Gastrocnemius medialis (tissue), 4 donors: ENCODE results near the gene DDI2. TPM values are rescaled to one million over a fixed set of nuclear protein-coding genes. Genes with fewer than 3 reads are reported as not detected.

Experiments
- ATAC-seq, 2 donors: fragments of 150-250 bp; one replicate each; pipeline ENCODE4 v1.9.1; 2016
- DNase-seq, 2 donors: peaks; one replicate each; pipeline ENCODE4 v3.0.0-alpha.2; 2019
- H3K27ac ChIP-seq, 4 donors: fragments of 200-600 bp; sonication (generic); 1 replicate in 1 of 4; 2 replicates in 3 of 4; pipeline ENCODE4 v1.5.1; 2016 to 2018; ENCODE audit warnings: mild to moderate bottlenecking in 2 of 4, moderate library complexity in 1 of 4
- H3K27me3 ChIP-seq, 3 donors: fragments of 200-600 bp; sonication (generic) in 2 of 3; 1 replicate in 1 of 3; 2 replicates in 2 of 3; pipeline versions ENCODE4 v1.5.1 to v1.6.0; 2016 to 2019; ENCODE audit warnings: mild to moderate bottlenecking in 1 of 3, moderate library complexity in 1 of 3
- H3K36me3 ChIP-seq, 2 donors: fragments of 200-600 bp; sonication (generic) in 1 of 2; one replicate each; pipeline ENCODE4 v1.5.1; 2017 to 2018
- H3K4me1 ChIP-seq, 2 donors: fragments of 200-600 bp; sonication (generic) in 1 of 2; one replicate each; pipeline ENCODE4 v1.5.1; 2016 to 2017; ENCODE audit warnings: mild to moderate bottlenecking in 2 of 2
- H3K4me3 ChIP-seq, 4 donors: fragments of 200-600 bp; sonication (generic) in 3 of 4; 1 replicate in 1 of 4; 2 replicates in 3 of 4; pipeline ENCODE4 v1.5.1; 2016 to 2019; ENCODE audit warnings: mild to moderate bottlenecking in 2 of 4
- H3K9me3 ChIP-seq, 3 donors: fragments of 200-600 bp; sonication (generic) in 2 of 3; 1 replicate in 1 of 3; 2 replicates in 2 of 3; pipeline ENCODE4 v1.5.1; 2016 to 2019
- CTCF ChIP-seq, 5 experiments: fragments of 450-650 bp in 3 of 5; fragments of 200-600 bp in 2 of 5; sonication (generic) in 2 of 5; IDR thresholded peaks in 4 of 5; conservative IDR thresholded peaks in 1 of 5; 1 replicate in 4 of 5; 2 replicates in 1 of 5; pipeline ENCODE4 v1.5.1; 2016 to 2019; ENCODE audit warnings: antibody characterized with exemption in 5 of 5, mild to moderate bottlenecking in 3 of 5, moderate library complexity in 3 of 5
- POLR2A ChIP-seq, 2 donors: fragments of 450-650 bp; IDR thresholded peaks; one replicate each; pipeline ENCODE4 v1.6.1; 2017; ENCODE audit warnings: antibody characterized with exemption in 2 of 2, mild to moderate bottlenecking in 2 of 2, moderate library complexity in 2 of 2
- in situ Hi-C, 4 donors: fragments of 200-750 bp; cut with MboI; loops; one replicate each; pipeline versions ENCODE4 v1.15.0 to v1.8.0; 2017; ENCODE audit warnings: low sequenced_read_pairs in 4 of 4
- intact Hi-C: fragments of 100-400 bp; cut with DNase I; formaldehyde crosslinking; loops from one replicate; pipeline ENCODE4 v1.15.1; 2023; ENCODE audit warnings: low total_unique reads
- total RNA-seq, 4 donors: library from RNA; depleted of rRNA; stranded (reverse); fragments of >200 nt; gene quantifications; one replicate each; pipeline versions ENCODE4 v1.1.0 to v1.2.3, GENCODE V29; 2016

Gene DDI2
- total RNA-seq, 4 donors from 2014 or later, result 19.0 to 86.7 (median 34.2) TPM

- intact Hi-C loops (loop anchor here (1.0 kb wide), 1 partner anchor 47 kb away; no protein-coding TSS in a partner anchor), in situ Hi-C loops (no loop called here)
- no peaks in the 10 kb centered on the region for H3K27me3 ChIP-seq
- peaks cover 48 to 61% of the 10 kb centered on the region in 2 donors for H3K4me1 ChIP-seq
- peak in 1 of 2 donors; percentile 72 for DNase-seq
- H3K4me3 ChIP-seq, result no peak overlapping the region
- H3K36me3 ChIP-seq, result no peaks in the 10 kb centered on the region
- no peaks in the 10 kb centered on the region for H3K9me3 ChIP-seq
- TF ChIP-seq POLR2A (IDR thresholded peaks at IDR 0.05) (no peak), CTCF (IDR thresholded peaks at IDR 0.05 in 4 of 5, conservative IDR thresholded peaks at IDR 0.05 in 1 of 5) (peak in 3 of 5 experiments; percentile 28 to 51 (median 34))
- H3K27ac ChIP-seq, result peak overlapping the region; percentile 93 to 96 (median 96)
- ATAC-seq, result peak; percentile 27 to 33
Observed at GRCh38 chr1:15702722-15703550, 85.7 kb downstream of the DDI2 start.

- Histone ChIP-seq H3K36me3 (no peaks in the 10 kb centered on the region), H3K4me3 (no peak overlapping the region), H3K9me3 (no peaks in the 10 kb centered on the region), H3K27me3 (no peaks in the 10 kb centered on the region), H3K27ac (peak overlapping the region; percentile 93 to 96 (median 96)), H3K4me1 (peaks cover 53 to 67% of the 10 kb centered on the region in 2 donors)
- intact Hi-C loops, result loop anchor here (1.0 kb wide), 1 partner anchor 47 kb away; no protein-coding TSS in a partner anchor
- ATAC-seq (peak; percentile 40 to 46), DNase-seq (peak; percentile 71 to 79)
- in situ Hi-C loops, result no loop called here
- TF ChIP-seq POLR2A (IDR thresholded peaks at IDR 0.05) (peak; percentile 44 to 72), CTCF (IDR thresholded peaks at IDR 0.05 in 4 of 5, conservative IDR thresholded peaks at IDR 0.05 in 1 of 5) (no peak)
Observed at GRCh38 chr1:15703562-15703961, 86.3 kb downstream of the DDI2 start.

DNA sequence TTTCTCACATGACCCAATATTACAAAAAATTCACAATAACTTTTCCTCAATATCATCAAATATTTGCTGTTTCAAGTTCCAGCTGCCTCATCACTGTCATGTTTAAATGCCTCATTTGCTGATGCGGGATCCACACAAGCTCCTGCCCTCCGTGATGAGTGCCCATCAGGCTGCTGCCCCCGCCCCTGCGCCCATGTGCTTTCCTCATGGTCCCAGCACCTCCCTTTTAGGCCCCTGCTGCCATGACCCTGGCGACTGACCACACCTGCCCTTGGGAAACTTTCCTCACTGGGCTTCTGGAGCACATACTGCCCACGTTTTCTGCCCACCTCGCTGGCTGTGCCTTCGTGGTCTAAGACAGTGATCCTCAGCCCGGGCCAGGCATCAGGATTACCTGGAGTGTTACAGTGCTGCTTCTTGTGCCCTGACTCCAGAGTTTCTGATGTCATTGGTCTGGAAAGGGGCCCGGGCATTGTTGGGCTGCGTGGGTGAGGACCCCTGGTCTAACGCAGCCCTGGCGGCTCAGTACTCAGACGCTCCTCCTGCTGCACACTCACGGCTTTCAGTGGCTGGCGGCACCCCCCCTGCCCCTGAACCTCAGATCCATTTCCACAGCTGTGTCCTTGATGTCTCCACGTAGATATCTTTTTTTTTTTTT lies 87.4 kb downstream of the DDI2 start:
- Histone ChIP-seq H3K27me3 (no peaks in the 10 kb centered on the region), H3K4me3 (no peak overlapping the region), H3K36me3 (no peaks in the 10 kb centered on the region), H3K27ac (peak overlapping the region; percentile 93 to 96 (median 96)), H3K4me1 (peaks cover 64 to 78% of the 10 kb centered on the region in 2 donors), H3K9me3 (no peaks in the 10 kb centered on the region)
- intact Hi-C loops (no loop called here), in situ Hi-C loops (no loop called here)
- TF ChIP-seq CTCF (IDR thresholded peaks at IDR 0.05 in 4 of 5, conservative IDR thresholded peaks at IDR 0.05 in 1 of 5), result no peak
- TF ChIP-seq POLR2A (IDR thresholded peaks at IDR 0.05), result no peak
- ATAC-seq (no peak), DNase-seq (no peak)

DNA sequence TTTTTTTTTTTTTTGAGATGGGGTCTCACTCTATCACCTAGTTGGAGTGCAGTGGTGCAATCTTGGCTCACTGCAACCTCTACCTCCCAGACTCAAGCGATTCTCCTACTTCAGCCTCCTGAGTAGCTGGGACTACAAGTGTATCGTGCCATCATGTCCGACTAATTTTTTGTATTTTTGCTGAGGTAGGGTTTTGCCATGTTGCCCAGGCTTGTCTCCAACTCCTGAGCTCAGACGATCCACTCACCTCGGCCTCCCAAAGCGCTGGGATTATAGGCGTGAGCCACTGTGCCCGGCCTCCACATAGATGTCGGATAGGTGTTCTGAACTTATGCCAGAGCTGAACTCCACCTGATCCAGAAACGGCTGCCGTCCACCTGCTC lies 87.9 kb downstream of the DDI2 start:
- Histone ChIP-seq H3K27me3 (no peaks in the 10 kb centered on the region), H3K27ac (peak overlapping the region; percentile 93 to 96 (median 96)), H3K4me1 (peaks cover 67 to 79% of the 10 kb centered on the region in 2 donors), H3K4me3 (no peak overlapping the region), H3K9me3 (no peaks in the 10 kb centered on the region), H3K36me3 (no peaks in the 10 kb centered on the region)
- in situ Hi-C loops (no loop called here), intact Hi-C loops (no loop called here)
- TF ChIP-seq CTCF (IDR thresholded peaks at IDR 0.05 in 4 of 5, conservative IDR thresholded peaks at IDR 0.05 in 1 of 5) (no peak), POLR2A (IDR thresholded peaks at IDR 0.05) (no peak)
- DNase-seq (no peak), ATAC-seq (no peak)
